Stimulated activated CD4-positive, alpha-beta T cell treated with anti-CD3 and anti-CD28 coated beads, Interleukin-4, amount 100 ng/mL, for 4 hours (primary cell): Measurements from ENCODE around the gene CCNH.

ENCODE experiments used
- DNase-seq, 2 experiments: peaks; one replicate each; pipeline ENCODE4 v3.0.0-alpha.2; 2020

Gene CCNH

GRCh38 chr5:87412630-87413342 is at the start of gene CCNH:
Gene CCNH (minus strand): TSS chr5:87412930. CDS start chr5:87412794, 136 bp downstream.
- DNase-seq = peak; percentile 90 to 97

GRCh38 chr5:87457706-87458105 is 45.0 kb upstream of the CCNH start:
- no peak for DNase-seq

- no peak for DNase-seq
These were observed 41.1 kb upstream of the CCNH start for GRCh38 chr5:87453801-87454200.

- no peak for DNase-seq
These were observed 40.1 kb upstream of the CCNH start for GRCh38 chr5:87452837-87453236.

- no peak for DNase-seq
These were observed 29.7 kb upstream of the CCNH start for GRCh38 chr5:87442419-87442818.

- DNase-seq = no peak
These were observed 25.5 kb upstream of the CCNH start for GRCh38 chr5:87438231-87438630.

- DNase-seq = no peak
These were observed 25.0 kb upstream of the CCNH start for GRCh38 chr5:87437724-87438123.

- DNase-seq = no peak
These were observed 22.5 kb upstream of the CCNH start for GRCh38 chr5:87435144-87435694.

- DNase-seq = no peak
These were observed 21.7 kb upstream of the CCNH start for GRCh38 chr5:87434461-87434860.

- no peak for DNase-seq
These were observed 21.2 kb upstream of the CCNH start for GRCh38 chr5:87433945-87434344.

- no peak for DNase-seq
These were observed 19.7 kb upstream of the CCNH start for GRCh38 chr5:87432460-87432859.

- no peak for DNase-seq
These were observed 18.2 kb upstream of the CCNH start for GRCh38 chr5:87430863-87431457.

GRCh38 chr5:87423755-87424154 is 11.0 kb upstream of the CCNH start:
- DNase-seq = no peak

- DNase-seq = no peak
These were observed 8.6 kb upstream of the CCNH start for GRCh38 chr5:87421307-87421706.

GRCh38 chr5:87418506-87418905 is 5.8 kb upstream of the CCNH start:
- no peak for DNase-seq

- DNase-seq = no peak
These were observed 564 bp upstream of the CCNH start for GRCh38 chr5:87413343-87413645.

- DNase-seq = peak in 1 of 2 experiments; percentile 26
These were observed 629 bp downstream of the CCNH start for GRCh38 chr5:87411973-87412629.

GRCh38 chr5:87411586-87411972 is 1.2 kb downstream of the CCNH start:
- DNase-seq = no peak

GRCh38 chr5:87410931-87411330 is 1.8 kb downstream of the CCNH start:
- no peak for DNase-seq

- DNase-seq = no peak
These were observed 4.5 kb downstream of the CCNH start for GRCh38 chr5:87408204-87408603.

- no peak for DNase-seq
These were observed 7.1 kb downstream of the CCNH start for GRCh38 chr5:87405472-87406155.

- no peak for DNase-seq
These were observed 8.4 kb downstream of the CCNH start for GRCh38 chr5:87404359-87404758.

GRCh38 chr5:87403899-87404298 is 8.8 kb downstream of the CCNH start:
- no peak for DNase-seq

- no peak for DNase-seq
These were observed 9.3 kb downstream of the CCNH start for GRCh38 chr5:87403409-87403808.
